HG03039 (cell line): ENCODE results near the gene ARID1B.
"Not testable (repeated sequence)": the region's sequence is repeated elsewhere in the genome, so short reads cannot be mapped to it uniquely, and the experiment has no call there.

Experiments
- ATAC-seq: cut with Tn5 transposase; IDR thresholded peaks from one replicate; pipeline ENCODE4 v1.9.1; 2021; ENCODE audit warnings: mild to moderate bottlenecking, moderate library complexity; ENCODE audit not compliant: unreplicated experiment

Gene ARID1B

GRCh38 chr6:156928126-156928525 is 150.9 kb downstream of the ARID1B start:
- ATAC-seq: no peak

GRCh38 chr6:156928972-156929371 is 151.8 kb downstream of the ARID1B start:
- no peak for ATAC-seq

GRCh38 chr6:156931283-156931682 is 154.1 kb downstream of the ARID1B start:
- ATAC-seq: no peak

- ATAC-seq: no peak
Measured at GRCh38 chr6:156933201-156934068, 156.3 kb downstream of the ARID1B start.

GRCh38 chr6:156934069-156934460 is 156.9 kb downstream of the ARID1B start:
- no peak for ATAC-seq

- no peak for ATAC-seq
Measured at GRCh38 chr6:156935000-156935399, 157.8 kb downstream of the ARID1B start.

GRCh38 chr6:156938143-156938542 is 161.0 kb downstream of the ARID1B start:
- no peak for ATAC-seq

GRCh38 chr6:156940221-156940620 is 163.0 kb downstream of the ARID1B start:
- no peak for ATAC-seq

- no peak for ATAC-seq
Measured at GRCh38 chr6:156942266-156942665, 165.1 kb downstream of the ARID1B start.

- no peak for ATAC-seq
Measured at GRCh38 chr6:156943166-156943565, 166.0 kb downstream of the ARID1B start.

GRCh38 chr6:156943816-156944215 is 166.6 kb downstream of the ARID1B start:
- ATAC-seq: no peak

GRCh38 chr6:156944412-156944811 is 167.2 kb downstream of the ARID1B start:
- ATAC-seq: no peak

- not testable (repeated sequence) for ATAC-seq
Measured at GRCh38 chr6:156945789-156946172, 168.6 kb downstream of the ARID1B start.

GRCh38 chr6:156946370-156946936 is 169.3 kb downstream of the ARID1B start:
- no peak for ATAC-seq

- ATAC-seq: no peak
Measured at GRCh38 chr6:156948277-156948676, 171.1 kb downstream of the ARID1B start.

- no peak for ATAC-seq
Measured at GRCh38 chr6:156948807-156949206, 171.6 kb downstream of the ARID1B start.

- ATAC-seq: no peak
Measured at GRCh38 chr6:156949376-156949775, 172.2 kb downstream of the ARID1B start.

- no peak for ATAC-seq
Measured at GRCh38 chr6:156950084-156950483, 172.9 kb downstream of the ARID1B start.

- ATAC-seq: no peak
Measured at GRCh38 chr6:156950531-156950930, 173.4 kb downstream of the ARID1B start.

GRCh38 chr6:156952401-156952800 is 175.2 kb downstream of the ARID1B start:
- ATAC-seq: no peak

GRCh38 chr6:156953127-156953478 is 175.9 kb downstream of the ARID1B start:
- ATAC-seq: no peak

GRCh38 chr6:156953479-156954146 is 176.4 kb downstream of the ARID1B start:
- ATAC-seq: no peak
